CD4-positive, alpha-beta T cell treated with Interleukin-12 subunit alpha and Interleukin-12 subunit beta, for 1 hour (primary cell): ENCODE data around the gene MLPH.
"Not testable (repeated sequence)": the region's sequence is repeated elsewhere in the genome, so short reads cannot be mapped to it uniquely, and the experiment has no call there.

Experiments used
- DNase-seq: peaks from one replicate; pipeline ENCODE4 v3.0.0-alpha.2; 2020

Gene MLPH

DNA sequence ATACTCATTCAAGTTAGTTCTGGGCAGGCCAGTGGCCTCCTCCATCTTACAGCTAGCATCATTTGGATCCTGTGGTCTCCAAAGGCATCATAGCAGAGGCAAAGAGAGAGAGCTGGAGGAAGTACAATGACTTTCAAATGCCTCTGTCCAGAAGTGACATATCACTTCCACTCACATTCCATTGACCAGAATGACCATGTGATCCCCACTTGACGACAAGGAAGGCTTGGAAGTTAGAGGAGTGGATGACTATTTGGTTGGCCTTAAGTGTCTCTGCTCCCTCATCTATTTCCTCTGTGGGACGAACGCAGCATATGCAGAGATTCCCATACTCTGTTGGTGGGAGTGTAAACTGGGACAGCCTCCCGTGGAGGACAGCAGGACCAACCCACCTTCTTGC lies 27.8 kb upstream of the MLPH start:
- no peak for DNase-seq

DNA sequence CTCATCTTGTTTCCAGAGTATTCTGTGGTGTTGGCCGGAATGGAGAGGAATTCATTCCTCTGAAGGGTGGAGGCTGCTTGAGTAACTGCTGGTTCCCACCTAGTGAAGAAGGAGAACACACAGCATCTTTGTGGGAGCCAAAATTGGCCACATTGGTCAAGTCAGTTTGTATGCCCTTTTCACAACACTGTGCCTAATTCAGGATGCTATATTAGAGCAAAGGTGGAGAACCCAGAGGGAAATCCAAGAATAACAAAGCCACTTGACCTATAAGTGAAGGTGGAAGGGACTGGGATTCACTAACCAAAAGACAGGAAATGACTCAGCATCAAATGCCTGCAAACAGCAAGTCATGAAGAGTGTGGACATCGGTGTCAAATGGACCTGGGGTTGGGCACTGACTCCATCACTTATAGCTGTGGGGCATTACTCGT lies 27.3 kb upstream of the MLPH start:
- no peak for DNase-seq

DNA sequence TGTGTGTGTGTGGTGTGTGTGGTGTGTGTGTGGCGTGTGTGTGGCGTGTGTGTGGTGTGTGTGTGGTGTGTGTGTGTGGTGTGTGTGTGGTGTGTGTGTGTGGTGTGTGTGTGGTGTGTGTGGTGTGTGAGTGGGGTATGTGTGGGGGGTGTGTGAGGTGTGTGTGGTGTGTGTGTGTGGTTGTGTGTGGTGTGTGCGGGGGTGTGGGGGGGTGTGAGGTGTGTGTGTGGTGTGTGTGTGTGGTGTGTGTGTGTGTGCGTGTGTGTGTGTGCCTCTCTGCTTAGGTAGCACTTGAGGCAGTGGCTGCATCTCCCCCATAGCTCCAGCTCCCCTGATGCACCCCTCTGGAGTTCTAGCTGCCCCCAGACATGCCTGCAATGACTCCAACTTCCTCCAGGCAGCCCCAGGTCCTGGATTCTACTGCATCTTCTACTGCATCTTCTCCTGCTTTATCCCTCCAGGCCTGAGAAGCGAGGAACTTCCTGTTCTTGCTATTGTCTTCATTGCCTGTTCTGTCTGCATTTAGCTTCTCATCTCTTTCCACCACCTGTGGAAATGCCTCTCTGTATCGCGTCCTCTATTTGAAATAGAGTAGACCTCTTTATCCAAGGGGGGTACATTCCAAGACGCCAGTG lies 22.2 kb upstream of the MLPH start:
- DNase-seq, result no peak

DNA sequence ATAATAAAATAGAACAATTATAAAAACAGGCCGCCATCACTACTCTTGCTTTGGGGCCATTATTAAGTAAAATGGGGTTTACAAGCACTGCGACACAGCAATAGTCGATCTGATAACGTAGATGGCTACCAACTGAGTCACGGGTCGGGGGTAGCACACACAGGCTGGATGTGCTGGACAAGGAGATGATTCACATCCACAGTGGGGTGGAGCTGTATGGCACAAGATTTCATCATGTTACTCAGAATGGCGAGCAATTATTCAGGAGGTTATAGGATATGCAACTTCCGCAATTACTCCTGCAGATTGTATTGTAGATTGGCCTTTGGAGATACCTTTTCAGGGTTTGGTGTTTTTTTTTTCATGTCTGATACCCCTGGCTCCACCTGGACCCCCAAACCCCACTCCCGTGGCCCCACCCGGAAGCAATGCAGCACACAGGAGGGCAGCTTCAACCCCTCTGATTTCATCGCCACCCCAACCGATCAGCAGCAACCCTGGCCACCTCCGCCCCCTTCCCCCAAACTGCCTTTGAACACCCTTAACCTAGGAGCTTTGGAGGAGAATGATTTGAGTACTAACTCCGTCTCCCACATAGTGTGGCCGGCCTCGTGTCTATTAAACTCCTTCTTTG lies 21.4 kb upstream of the MLPH start:
- no peak for DNase-seq

DNA sequence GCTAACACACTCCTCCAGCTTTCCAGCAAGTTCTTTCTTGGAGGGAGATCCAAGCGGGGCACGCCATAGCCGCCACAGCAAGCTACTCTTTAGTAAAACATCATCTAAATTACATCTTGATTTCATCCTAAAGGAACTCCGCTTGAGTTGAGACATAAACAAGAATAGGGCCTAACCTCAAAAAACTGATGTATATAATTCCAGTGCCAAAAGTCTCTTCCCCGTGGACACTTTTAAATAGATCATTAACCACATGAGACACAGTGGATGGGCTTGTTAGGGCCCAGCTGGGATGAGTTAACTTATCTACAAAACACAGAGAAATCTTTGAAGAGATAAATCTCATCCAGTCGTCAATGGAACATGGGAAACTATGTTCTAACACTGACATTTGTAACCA lies 20.8 kb upstream of the MLPH start:
- DNase-seq, result no peak

DNA sequence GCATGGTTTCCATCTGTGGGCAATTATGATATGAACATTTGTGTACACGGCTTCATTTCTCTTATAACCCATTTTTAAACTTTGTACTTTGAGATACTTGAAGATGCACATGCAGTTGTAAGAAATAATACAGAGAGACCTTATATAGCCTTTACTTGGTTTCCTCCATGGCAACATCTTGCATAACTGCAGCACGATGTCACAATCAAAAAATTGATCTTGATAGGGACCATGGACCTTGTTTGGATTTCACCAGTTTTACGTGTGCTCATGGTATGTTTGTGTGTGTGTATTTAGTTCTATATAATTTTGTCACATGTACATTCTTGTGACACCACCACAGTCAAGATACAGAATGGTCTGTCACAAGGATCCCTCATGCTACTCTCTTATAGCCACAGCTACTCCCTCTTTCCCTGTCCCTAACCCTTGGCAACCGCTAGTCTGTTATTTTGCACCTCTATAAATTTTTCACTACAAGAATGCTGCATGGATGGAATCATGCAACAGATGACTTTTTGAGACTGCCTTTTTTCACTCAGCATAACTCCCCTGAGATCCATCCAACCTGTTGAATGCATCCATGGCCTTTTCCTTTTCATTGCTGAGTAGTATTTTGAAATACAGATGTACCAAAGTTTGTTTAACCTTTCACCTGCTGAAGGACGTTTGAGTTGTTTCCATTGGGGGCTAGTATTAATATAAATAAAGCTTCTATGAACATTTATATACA lies 19.4 kb upstream of the MLPH start:
- no peak for DNase-seq

DNA sequence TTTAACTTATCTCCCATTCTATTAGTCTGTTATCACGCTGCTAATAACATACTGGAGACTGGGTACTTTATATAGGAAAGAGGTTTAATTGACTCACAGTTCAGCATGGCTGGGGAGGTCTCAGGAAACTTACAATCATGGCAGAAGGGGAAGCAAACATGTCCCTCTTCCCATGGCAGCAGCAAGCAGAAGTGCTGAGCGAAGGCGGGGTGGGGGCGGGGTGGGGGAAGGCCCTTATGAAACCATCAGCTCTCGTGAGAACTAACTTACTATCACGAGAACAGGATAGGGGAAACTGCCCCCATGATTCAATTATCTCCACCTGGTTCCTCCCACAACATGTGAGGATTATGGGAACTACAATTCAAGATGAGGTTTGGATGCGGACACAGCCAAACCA lies 17.6 kb upstream of the MLPH start:
- DNase-seq, result not testable (repeated sequence)

DNA sequence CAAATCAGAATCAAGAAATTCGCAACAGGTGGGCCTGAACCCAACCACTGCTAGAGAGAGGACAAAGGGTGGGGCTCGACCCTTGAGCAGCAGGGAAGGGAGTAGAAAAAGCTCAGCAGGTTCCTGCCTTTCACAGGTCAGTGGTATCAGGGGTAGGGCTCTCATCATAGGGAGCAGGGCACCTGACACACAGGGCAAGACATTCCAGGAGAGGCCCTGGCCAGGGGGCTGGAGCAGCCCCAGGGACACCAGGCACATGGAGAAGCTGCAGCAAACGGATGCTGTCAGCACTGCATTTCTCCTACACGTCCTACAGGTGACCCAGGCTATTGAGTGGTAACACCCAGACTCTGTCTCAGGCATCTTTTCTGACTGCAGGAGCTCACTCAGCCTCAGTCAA lies 17.2 kb upstream of the MLPH start:
- no peak for DNase-seq

DNA sequence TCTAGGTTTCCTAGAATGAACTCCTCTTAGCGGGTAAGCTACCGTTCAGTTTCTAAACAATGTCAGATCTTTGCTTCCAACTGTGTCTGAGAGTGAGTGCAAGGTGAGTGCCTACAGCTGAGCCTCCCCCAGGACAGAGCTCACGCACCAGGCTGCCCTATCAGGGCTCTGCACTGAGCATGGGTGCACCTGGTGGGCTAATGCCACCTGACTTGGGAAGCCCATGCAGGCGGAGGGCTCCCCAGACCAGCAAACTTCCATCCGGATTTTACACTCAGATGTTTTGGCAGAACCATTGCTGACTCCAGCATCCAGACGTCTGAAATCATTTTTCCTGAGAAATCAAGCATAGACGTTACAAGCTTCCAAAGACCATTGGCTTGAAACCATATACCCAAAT lies 16.1 kb upstream of the MLPH start:
- no peak for DNase-seq

DNA sequence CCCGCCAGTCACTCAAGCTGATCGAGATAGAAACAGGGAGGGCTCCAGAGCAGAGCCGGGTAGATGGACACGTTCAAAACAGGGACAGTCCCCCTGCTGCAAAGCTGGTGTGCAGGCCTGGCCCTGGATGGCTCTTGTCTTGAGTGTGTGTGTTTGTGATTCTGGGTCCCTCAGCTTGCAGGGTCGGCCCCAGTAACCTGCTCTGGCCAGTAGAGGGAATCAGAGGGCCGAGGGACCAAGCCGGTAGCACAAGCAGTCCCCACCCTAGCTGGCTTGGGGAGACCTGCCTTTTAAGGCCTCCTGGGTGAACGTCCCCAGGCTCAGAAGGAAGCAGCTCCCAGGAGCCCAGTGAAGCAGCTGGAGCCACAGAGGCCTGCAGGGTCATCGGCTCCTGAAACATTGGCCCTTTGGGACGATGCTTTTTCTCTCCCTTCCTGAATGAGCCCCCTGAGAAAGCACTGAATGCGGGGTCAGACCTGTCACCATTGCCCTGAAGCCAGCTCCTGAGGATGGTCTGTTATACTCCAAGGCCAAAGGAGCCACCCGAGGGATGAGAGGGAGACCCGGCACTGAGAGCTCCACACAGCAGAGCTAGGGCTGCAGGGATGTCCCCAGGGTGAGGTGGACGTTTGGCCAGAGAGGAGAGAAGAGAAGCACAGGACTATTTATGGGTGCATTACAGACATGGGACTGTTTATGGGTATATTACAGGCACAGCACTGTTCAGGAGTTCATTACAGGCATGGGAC lies 15.4 kb upstream of the MLPH start:
- peak; percentile 30 for DNase-seq

DNA sequence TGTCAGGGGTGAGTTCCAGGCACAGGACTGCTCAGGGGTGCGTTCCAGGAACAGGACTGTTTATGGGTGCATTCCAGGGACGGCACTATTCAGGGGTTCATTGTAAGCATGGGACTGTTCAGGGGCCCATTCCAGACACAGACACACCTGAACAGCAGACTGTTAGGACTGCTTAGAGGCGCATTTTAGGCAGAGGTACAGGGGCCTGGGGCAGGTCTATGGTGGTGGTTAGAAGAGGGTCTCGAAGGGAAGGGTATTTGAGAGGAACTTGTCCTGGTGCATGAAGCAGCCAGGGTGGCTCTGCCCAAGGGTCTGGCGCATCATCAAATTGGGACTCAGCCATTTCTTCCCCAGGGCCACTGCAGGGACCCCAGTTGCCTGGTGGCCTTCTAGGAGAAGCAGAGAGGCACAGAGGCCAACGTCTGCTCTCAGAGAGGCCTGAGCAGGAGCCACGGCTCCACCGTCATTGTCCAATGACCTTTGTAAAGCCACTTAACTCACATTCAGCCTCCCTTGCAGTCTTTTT lies 14.8 kb upstream of the MLPH start:
- DNase-seq, result no peak

DNA sequence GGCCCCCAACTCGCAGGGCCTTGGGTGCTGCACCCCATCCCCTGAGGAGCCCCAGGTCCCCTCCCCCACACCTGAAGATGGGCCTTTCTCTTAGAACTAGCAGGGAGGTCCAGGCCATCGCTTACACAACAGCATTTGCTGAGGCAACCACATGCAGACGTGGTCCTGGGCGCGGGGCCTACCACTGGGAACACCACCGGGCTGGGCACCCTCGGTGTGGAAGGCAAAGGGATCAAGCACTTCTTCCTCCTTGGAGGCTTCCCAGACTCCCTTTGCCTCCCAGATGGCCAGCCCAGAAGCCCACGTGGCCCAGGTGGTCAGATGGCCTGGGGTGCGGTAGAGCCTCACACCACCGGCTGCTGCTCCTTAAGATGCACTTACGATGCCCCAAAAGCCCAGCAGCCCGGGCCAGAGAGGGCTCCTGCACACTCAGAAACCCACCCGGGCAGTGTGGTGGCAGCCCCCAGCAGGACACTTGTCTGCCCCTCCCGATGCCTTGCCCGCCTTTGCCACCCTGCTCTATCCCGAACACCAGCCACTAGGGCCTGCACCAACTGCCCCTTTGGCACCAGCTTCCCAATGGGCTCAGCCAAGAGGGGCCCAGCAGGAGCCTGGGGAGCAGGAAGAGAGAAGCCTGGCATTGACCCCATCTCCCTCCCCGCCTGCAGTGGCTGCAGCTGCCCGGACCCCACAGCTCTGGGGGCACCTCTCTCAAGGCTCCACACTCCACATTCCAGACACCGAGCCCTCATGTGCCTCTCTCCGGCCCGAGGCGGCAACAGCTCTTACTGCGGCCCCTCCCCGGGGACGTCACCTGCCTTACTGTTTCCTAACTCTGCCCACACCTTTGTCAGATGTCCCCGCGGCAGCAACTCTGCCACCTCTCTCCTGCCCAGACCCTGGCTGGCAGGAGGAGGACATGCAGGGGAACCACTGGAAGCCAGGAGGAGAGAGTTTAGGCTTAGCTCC lies 13.9 kb upstream of the MLPH start:
- DNase-seq, result no peak

DNA sequence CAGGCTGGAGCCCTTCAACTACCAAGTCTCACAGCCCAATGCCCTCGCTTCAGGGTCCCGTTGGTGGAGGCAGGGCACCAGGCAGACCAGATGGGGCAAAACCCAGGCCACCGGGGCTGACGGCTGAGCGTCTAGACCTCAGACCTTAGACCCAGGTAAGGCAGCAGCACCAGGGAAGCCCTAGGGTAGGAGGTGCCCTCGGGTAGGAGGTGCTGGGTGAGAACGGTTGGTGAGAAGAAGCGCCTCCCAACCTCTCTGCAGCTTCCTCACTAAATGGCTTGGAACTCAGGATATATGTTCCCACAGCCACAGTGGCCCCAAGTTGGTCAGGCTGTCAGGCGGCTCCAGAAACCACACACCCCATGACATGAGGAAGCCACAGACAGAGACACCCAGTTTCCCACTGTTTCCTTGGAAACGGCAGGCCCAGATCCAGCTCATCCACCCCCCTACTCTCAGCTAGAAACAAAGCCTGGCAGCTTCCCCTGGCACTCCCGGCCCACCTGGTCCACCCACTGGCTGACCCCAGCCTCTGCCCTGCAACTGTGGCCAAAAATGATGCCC lies 13.1 kb upstream of the MLPH start:
- DNase-seq, result no peak

DNA sequence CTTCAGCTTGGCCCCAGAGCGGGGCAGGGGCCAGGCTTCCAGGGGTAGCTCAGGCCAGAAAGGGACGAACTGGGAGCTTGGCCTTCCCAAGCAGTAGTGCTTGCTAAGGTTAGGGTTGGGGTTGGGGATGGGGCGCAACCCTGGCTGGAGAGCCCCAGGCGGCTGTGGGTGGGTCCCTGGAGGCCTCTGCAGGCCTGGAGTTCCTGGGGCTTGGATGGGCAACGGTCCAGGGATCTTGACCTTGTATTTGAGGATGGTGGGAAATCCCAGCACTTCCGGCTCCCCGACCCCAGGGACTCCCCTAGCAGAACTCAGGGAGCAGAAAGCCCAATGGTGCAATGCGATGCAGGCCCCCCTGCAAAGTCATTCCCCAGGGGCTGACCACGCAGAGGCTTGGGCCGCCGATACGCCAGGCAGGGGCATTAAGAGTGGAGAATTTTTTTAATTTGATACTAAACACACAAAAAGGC lies 12.6 kb upstream of the MLPH start:
- no peak for DNase-seq

DNA sequence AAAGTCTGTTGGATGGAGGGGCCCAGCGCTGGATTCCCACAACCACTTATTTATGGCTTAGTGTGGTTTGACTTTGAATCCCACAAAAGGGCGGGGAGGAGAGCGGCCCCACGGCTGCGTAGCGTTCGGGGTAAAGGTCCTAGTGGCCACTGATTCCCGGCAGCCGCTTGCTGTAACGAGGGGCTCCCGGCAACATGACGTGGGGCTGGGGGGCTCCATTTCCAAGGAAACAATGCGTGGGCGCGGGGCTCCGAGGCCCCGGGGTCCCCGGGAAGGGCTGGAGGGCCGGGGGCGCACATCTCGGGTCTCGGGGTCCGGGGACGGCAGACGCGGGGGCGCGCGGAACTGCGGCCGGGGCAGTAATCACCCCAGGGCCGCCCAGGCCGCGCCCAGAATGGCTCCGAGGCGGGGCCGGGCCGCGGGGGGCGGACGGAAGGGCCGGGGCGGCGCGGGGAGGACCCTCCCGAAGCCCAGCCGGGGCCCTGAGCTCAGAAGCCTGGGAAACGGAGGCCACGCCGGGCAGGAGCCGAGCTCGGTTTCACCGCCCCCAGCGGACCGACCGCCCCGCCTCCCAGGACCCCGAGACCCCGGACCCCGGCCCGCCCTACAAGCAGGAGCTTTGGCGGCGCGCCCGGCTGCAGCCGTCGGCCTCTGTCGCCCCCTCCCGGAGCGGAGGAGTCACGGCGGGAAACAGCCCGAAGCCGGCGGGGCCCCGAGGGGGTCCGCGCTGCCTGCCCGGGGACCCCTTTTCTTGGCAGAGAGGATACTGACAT lies 11.9 kb upstream of the MLPH start:
- peak; percentile 79 for DNase-seq

DNA sequence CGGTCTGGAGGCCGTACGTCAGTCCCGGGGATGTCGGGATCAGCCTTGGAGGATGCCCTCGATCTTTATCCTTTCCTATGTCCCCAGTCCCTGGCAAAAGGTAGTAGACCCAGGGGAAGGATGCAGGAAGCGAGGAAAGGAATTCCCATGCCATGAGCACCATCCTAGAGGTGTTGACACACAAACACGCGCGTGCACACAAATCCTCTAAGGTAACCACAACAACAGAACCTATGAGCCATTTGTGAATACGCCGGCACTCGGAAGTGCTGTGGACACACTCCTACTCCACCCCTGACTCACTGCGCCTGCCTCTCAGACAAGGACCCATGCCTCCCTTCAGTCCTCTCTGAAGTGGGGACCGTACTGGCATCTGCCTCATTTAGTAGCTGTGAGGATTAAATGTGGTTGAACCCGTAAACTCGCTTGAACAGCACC lies 11.3 kb upstream of the MLPH start:
- peak; percentile 19 for DNase-seq

DNA sequence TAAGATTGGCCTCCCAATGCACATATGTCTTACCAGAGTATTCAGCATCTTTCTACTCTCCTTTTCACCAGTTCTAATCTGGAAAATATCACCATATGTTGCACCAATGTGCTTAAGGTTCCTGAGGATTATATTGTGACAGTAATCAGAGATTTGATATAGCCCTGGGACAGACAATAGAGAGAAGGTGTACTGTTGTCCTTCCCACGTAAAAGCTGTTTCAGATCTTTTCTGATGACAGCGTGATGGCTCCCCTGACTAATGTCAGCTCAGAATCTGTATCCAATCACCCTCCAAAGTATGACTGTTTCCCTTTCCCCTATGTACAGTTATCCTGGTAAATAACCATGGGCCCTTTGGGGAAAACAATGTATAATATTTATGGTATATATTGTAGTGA lies 9.0 kb upstream of the MLPH start:
- no peak for DNase-seq

DNA sequence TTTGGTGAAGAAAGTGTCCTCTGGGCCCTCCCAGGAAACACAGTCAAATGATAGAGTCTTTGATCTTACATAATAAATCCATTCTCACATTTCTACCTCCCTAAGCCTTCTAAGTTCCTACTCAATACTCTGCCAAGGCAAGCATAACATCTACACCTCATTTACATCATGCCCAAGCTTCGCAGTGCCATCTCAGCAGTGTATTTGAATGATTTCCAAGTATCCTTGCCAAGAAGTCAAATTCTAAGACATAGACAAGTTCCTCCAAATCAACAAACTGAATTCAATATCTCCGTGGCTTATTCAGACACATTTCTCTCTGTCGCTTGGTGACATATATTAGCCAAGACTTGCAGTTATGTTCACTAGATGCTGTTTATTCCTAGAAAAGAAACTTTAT lies 8.1 kb upstream of the MLPH start:
- DNase-seq, result no peak

DNA sequence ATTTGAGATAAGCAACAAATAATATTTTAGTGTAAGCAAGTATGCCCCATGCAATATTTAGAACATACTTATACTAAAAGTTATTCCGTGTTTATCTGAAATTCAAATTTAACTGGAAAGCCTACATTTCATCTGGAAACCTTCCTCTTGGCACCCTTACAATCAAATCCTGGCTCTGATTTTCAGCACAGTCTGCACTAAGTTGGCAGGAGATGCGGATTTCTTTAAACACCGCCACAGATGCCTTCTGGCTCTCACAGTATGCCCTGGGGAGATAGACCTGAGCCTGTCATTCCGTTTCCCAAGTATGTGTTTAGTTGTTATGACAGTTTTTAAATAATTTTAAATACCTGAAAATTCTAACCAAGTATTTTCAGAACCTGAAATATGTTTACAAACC lies 7.3 kb upstream of the MLPH start:
- DNase-seq, result no peak

DNA sequence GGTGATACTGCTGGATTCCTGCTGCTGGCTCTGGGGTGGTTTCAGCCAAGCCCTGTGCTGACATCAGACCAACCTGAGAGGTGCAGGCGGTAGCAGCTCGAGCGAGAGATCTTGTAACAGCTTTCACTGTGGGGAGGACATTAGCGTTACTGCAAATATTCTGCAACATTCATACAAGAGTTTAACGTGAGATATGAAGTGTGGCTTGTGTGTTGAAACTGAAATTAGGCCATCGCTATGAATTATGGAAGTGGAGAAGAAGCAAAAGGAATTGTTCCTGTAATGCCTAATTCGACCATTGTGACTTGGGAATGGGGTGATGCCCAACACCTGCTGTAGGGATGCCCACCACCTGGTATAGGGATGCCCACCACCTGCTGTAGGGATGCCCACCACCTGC lies 6.5 kb upstream of the MLPH start:
- no peak for DNase-seq

DNA sequence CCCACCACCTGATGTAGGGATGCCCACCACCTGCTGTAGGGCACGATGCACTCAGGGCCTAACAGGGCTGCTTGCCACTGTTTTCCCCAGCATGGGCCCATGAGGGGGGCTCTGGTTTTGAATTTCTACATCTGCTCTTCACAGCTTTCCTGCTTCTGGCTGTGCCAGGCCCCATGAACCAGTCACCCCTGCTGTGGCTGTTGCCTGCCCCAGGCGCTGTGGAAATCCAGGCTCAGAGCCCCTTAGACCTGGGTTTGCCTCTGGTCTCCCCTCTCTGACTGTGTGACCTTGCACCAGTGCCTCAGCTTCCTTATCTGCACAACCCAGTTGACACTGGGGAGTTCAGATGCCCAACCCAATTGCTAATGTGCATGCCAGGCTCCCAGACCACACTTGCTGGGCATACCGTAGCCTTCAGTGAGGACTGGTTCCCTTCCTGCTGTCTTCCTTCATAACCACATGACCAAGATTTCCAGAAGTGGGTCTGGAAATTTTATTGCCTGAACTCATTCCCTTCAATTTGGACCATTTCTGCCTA lies 6.0 kb upstream of the MLPH start:
- DNase-seq, result no peak
